K562 (cell line): Measurements from ENCODE around the gene MYBPC3. TPM values are rescaled to one million over a fixed set of nuclear protein-coding genes. Genes with fewer than 3 reads are reported as not detected.

ENCODE experiments used
- AFF4 ChIP-seq: sonication (generic); formaldehyde crosslinking; IDR thresholded peaks from 2 replicates; pipeline ENCODE4 v1.8.0; 2023; ENCODE audit warnings: mild to moderate bottlenecking, missing genetic modification reagents
- ATF7 ChIP-seq: fragments of 450-650 bp; IDR thresholded peaks from 2 replicates; pipeline ENCODE4 v1.7.1; 2014; ENCODE audit warnings: mild to moderate bottlenecking, moderate library complexity
- IRF9 ChIP-seq: fragments of 450-650 bp; IDR thresholded peaks from 2 replicates; pipeline ENCODE4 v1.6.1; 2016; ENCODE audit warnings: missing biosample characterization, missing genetic modification characterization
- MAFK ChIP-seq: IDR thresholded peaks from 2 replicates; pipeline ENCODE4 v1.6.1; 2011; ENCODE audit warnings: low read length, improper control_type of control experiment
- RAD21 ChIP-seq, 2 experiments: fragments of 250-450 bp in 1 of 2; fragments of 450-650 bp in 1 of 2; sonication (Bioruptor Pico) in 1 of 2; formaldehyde crosslinking in 1 of 2; IDR thresholded peaks in 1 of 2; conservative IDR thresholded peaks in 1 of 2; 2 replicates each; pipeline versions ENCODE4 v1.4.0 to v1.8.0; 2020 to 2022; ENCODE audit warnings: mild to moderate bottlenecking in 2 of 2, moderate library complexity in 1 of 2
- SFPQ ChIP-seq: fragments of 200-400 bp; formaldehyde crosslinking; IDR thresholded peaks from 2 replicates; pipeline ENCODE4 v1.6.1; 2017; ENCODE audit warnings: mild to moderate bottlenecking, low read depth, low read length, moderate library complexity
- SMAD4 ChIP-seq: fragments of 250-450 bp; sonication (Bioruptor Pico); conservative IDR thresholded peaks from 2 replicates; pipeline ENCODE4 v1.8.0; 2021; ENCODE audit warnings: inconsistent platforms, mild to moderate bottlenecking, moderate library complexity
- TBP ChIP-seq: optimal IDR thresholded peaks from 2 replicates; pipeline ENCODE3; 2011; ENCODE audit warnings: low read depth, low read length, improper control_type of control experiment
- TCF7 ChIP-seq: sonication (generic); IDR thresholded peaks from 2 replicates; pipeline ENCODE4 v1.6.1; 2016; ENCODE audit warnings: antibody characterized with exemption, borderline replicate concordance
- ZHX1 ChIP-seq: fragments of 150-350 bp; conservative IDR thresholded peaks from 2 replicates; pipeline ENCODE4 v1.6.1; 2014; ENCODE audit warnings: low read length
- ZNF277 ChIP-seq: fragments of 250-450 bp; sonication (Bioruptor Pico); IDR thresholded peaks from 2 replicates; pipeline ENCODE4 v1.8.0; 2022; ENCODE audit warnings: inconsistent platforms, mild to moderate bottlenecking, moderate library complexity, borderline replicate concordance
- ZNF316 ChIP-seq: fragments of 450-650 bp; IDR thresholded peaks from 2 replicates; pipeline ENCODE4 v1.6.1; 2016
- ZNF444 ChIP-seq: fragments of 250-450 bp; sonication (Bioruptor Pico); IDR thresholded peaks from 2 replicates; pipeline ENCODE4 v1.4.0; 2020; ENCODE audit warnings: mild to moderate bottlenecking, moderate library complexity
- ZNF57 ChIP-seq: fragments of 450-650 bp; formaldehyde crosslinking; IDR thresholded peaks from 2 replicates; pipeline ENCODE4 v1.4.0; 2020; ENCODE audit warnings: mild to moderate bottlenecking, moderate library complexity
- ZNF785 ChIP-seq: fragments of 250-450 bp; sonication (Bioruptor Pico); IDR thresholded peaks from 2 replicates; pipeline ENCODE4 v1.4.0; 2020; ENCODE audit warnings: mild to moderate bottlenecking
- polyA plus RNA-seq, 8 experiments: library from polyadenylated mRNA; depleted of rRNA in 4 of 8; stranded (reverse) in 5 of 8; unstranded in 3 of 8; fragments of >200 nt; fragmentation: Nextera tagmentation in 2 of 8; fragmentation: Illumina TruSeq in 1 of 8; extraction: Ambion mirVana in 2 of 8; extraction: Trizol in 1 of 8; gene quantifications; 2 replicates each; pipeline versions ENCODE4 v1.2.1 to v1.2.3, GENCODE V29; 2011 to 2014; ENCODE audit warnings: inconsistent platforms in 1 of 8, missing spikeins in 1 of 8
- total RNA-seq, 7 experiments: library from RNA; depleted of rRNA in 6 of 7; stranded (reverse); fragments of >200 nt in 6 of 7; fragmentation: Illumina TruSeq in 2 of 7; extraction: Trizol in 2 of 7; gene quantifications; 2 replicates each; pipeline versions ENCODE4 v1.2.1 to v1.2.3, GENCODE V29; 2011 to 2021; ENCODE audit warnings: low replicate concordance in 1 of 7

The MYBPC3 gene
- total and polyA plus RNA-seq, 9 of the 15 experiments (the other 6 are each of a cell fraction or from before 2014, with no cell fraction given): 0.01 TPM; not detected in 8

GRCh38 chr11:47355283-47356128 is 3.0 kb upstream of the MYBPC3 start (continued):
- TF ChIP-seq SFPQ: no peak
- TF ChIP-seq ZNF444 (CRISPR knock-in tag): no peak
- no peak for TF ChIP-seq ZNF57
- TF ChIP-seq ZNF785 (CRISPR knock-in tag): no peak
- TF ChIP-seq ATF7: peak; percentile 24; the same call in 1 of the 2 replicates
- TF ChIP-seq TCF7: no peak; the same call in 1 of the 2 replicates
- no peak for TF ChIP-seq ZNF277 (CRISPR knock-in tag)
- peak; percentile 91 to 97 for TF ChIP-seq RAD21 (CRISPR knock-in tag; conservative IDR thresholded peaks at IDR 0.05 in 1 of 2, IDR thresholded peaks at IDR 0.05 in 1 of 2)
- TF ChIP-seq ZHX1: no peak
- 0 out of 2 replicates have a peak, but pooled peaks have one; percentile 11 for TF ChIP-seq MAFK
- 0 out of 2 replicates have a peak, but pooled peaks have one; percentile 44 for TF ChIP-seq AFF4
- no peak for TF ChIP-seq TBP
- no peak for TF ChIP-seq ZNF316
- no peak for TF ChIP-seq IRF9 (tag)
- no peak for TF ChIP-seq SMAD4 (CRISPR knock-in tag)
